OCI-LY7 (cell line): ENCODE results near the gene SRSF5. TPM values are rescaled to one million over a fixed set of nuclear protein-coding genes. Genes with fewer than 3 reads are reported as not detected.
"Not testable (repeated sequence)": the region's sequence is repeated elsewhere in the genome, so short reads cannot be mapped to it uniquely, and the experiment has no call there.

Source experiments
- BruUV-seq: library from RNA; stranded (reverse); fragments of 400-500 nt; replicated peaks from 2 replicates; lab custom pipeline; 2021; lab: Mats Ljungman, UMichigan
- CTCF ChIA-PET: fragments of 300-600 bp; sonication (Branson Sonifier 250); formaldehyde crosslinking; loops from one replicate; lab custom pipeline; 2022; ENCODE audit warnings: antibody characterized with exemption; ENCODE audit not compliant: unreplicated experiment; lab: Charles Lee
- POLR2A ChIA-PET: fragments of 300-600 bp; sonication (Branson Sonifier 250); formaldehyde crosslinking; loops from one replicate; lab custom pipeline; 2022; ENCODE audit warnings: antibody characterized with exemption; lab: Charles Lee
- DNase-seq: peaks from one replicate; pipeline ENCODE4 v3.0.0-alpha.2; 2015; ENCODE audit warnings: low spot score
- H2AFZ ChIP-seq: fragments of 200-600 bp; sonication (generic), shearing (Covaris generic); 2 replicates; pipeline ENCODE4 v1.6.1; 2014; ENCODE audit warnings: mild to moderate bottlenecking, antibody characterized with exemption, low read length, moderate library complexity
- H3K27ac ChIP-seq: fragments of 200-600 bp; sonication (generic); 2 replicates; pipeline ENCODE4 v1.5.1; 2014; ENCODE audit warnings: mixed run types, low read depth, mild to moderate bottlenecking, moderate library complexity, low read length, inconsistent platforms; ENCODE audit not compliant: poor library complexity, severe bottlenecking
- H3K36me3 ChIP-seq: fragments of 200-600 bp; sonication (generic); 2 replicates; pipeline ENCODE4 v1.6.1; 2014; ENCODE audit warnings: mild to moderate bottlenecking, antibody characterized with exemption, low read length, moderate library complexity, mixed read lengths; ENCODE audit not compliant: insufficient read depth
- H3K4me1 ChIP-seq: fragments of 200-600 bp; sonication (generic); 2 replicates; pipeline ENCODE4 v1.5.1; 2014; ENCODE audit warnings: mild to moderate bottlenecking, low read length; ENCODE audit not compliant: insufficient read depth, poor library complexity, severe bottlenecking
- H3K4me2 ChIP-seq: fragments of 200-600 bp; sonication (generic); 2 replicates; pipeline ENCODE4 v1.6.1; 2014; ENCODE audit warnings: mild to moderate bottlenecking, low read length
- H3K4me3 ChIP-seq: fragments of 200-600 bp; sonication (generic); 2 replicates; pipeline ENCODE4 v1.5.1; 2014; ENCODE audit warnings: mild to moderate bottlenecking, low read depth, low read length; ENCODE audit not compliant: poor library complexity, severe bottlenecking
- H3K79me2 ChIP-seq: fragments of 200-600 bp; sonication (generic); 2 replicates; pipeline ENCODE4 v1.6.1; 2016; ENCODE audit warnings: low read depth, mild to moderate bottlenecking, low read length, moderate library complexity, mixed read lengths; ENCODE audit not compliant: insufficient read depth
- H3K9me2 ChIP-seq: fragments of 200-600 bp; sonication (generic); 2 replicates; pipeline ENCODE4 v1.6.1; 2016; ENCODE audit warnings: mild to moderate bottlenecking, low read length, mixed read lengths; ENCODE audit not compliant: insufficient read depth
- H3K9me3 ChIP-seq: fragments of 200-600 bp; sonication (generic); 2 replicates; pipeline ENCODE4 v1.6.1; 2014; ENCODE audit warnings: mild to moderate bottlenecking, mixed run types, low read length, mixed read lengths
- H4K20me1 ChIP-seq: fragments of 200-600 bp; sonication (generic); 2 replicates; pipeline ENCODE4 v1.6.1; 2014; ENCODE audit warnings: mild to moderate bottlenecking, antibody characterized with exemption, low read length, moderate library complexity, mixed read lengths; ENCODE audit not compliant: insufficient read depth
- EZH2phosphoT487 ChIP-seq: fragments of 200-600 bp; sonication (generic); IDR thresholded peaks from 2 replicates; pipeline ENCODE4 v1.6.1; 2018; ENCODE audit warnings: low read depth, borderline replicate concordance, mild to moderate bottlenecking, mixed run types, antibody characterized with exemption, low read length, moderate library complexity, mixed read lengths
- intact Hi-C: fragments of 100-400 bp; cut with micrococcal nuclease; formaldehyde crosslinking; loops from one replicate; pipeline ENCODE4 v1.10.0; 2022; ENCODE audit not compliant: unreplicated experiment
- total RNA-seq, 2 experiments: library from RNA; depleted of rRNA in 1 of 2; stranded (reverse); fragments of >200 nt in 1 of 2; shearing (Covaris generic) in 1 of 2; gene quantifications; 2 replicates each; pipeline ENCODE4 v1.2.3, GENCODE V29; 2014 to 2022
- TF ChIP-seq, protein P1 (sequence below): fragments of 200-600 bp; sonication (generic); conservative IDR thresholded peaks from 2 replicates; pipeline ENCODE4 v1.5.1; 2014; ENCODE audit warnings: mild to moderate bottlenecking, antibody characterized with exemption, low read length, moderate library complexity, mixed read lengths

Gene SRSF5
- total RNA-seq, 2 experiments from 2014 or later: 341 to 474 TPM

- Histone ChIP-seq H3K4me3 (no peak overlapping the region), H3K4me2 (no peak overlapping the region), H2AFZ (no peak overlapping the region), H3K36me3 (no peaks in the 10 kb centered on the region), H3K9me3 (no peaks in the 10 kb centered on the region), H3K79me2 (no peaks in the 10 kb centered on the region), H3K9me2 (no peaks in the 10 kb centered on the region), H4K20me1 (no peaks in the 10 kb centered on the region), H3K4me1 (no peaks in the 10 kb centered on the region), H3K27ac (no peak overlapping the region)
- no peak for DNase-seq
- ChIA-PET CTCF (interaction anchor here (1.0 kb wide), 1 partner anchor 330 kb away, joined by 3 read pairs; no protein-coding TSS in a partner anchor), POLR2A (no interaction called here)
- intact Hi-C loops: loop anchor here (10.0 kb wide), 1 partner anchor 227 kb away; no protein-coding TSS in a partner anchor
- TF ChIP-seq, protein P1, sequence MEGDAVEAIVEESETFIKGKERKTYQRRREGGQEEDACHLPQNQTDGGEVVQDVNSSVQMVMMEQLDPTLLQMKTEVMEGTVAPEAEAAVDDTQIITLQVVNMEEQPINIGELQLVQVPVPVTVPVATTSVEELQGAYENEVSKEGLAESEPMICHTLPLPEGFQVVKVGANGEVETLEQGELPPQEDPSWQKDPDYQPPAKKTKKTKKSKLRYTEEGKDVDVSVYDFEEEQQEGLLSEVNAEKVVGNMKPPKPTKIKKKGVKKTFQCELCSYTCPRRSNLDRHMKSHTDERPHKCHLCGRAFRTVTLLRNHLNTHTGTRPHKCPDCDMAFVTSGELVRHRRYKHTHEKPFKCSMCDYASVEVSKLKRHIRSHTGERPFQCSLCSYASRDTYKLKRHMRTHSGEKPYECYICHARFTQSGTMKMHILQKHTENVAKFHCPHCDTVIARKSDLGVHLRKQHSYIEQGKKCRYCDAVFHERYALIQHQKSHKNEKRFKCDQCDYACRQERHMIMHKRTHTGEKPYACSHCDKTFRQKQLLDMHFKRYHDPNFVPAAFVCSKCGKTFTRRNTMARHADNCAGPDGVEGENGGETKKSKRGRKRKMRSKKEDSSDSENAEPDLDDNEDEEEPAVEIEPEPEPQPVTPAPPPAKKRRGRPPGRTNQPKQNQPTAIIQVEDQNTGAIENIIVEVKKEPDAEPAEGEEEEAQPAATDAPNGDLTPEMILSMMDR: no peak
- no peak for TF ChIP-seq EZH2phosphoT487
- no TSS peak for BruUV-seq
Observed at GRCh38 chr14:69811227-69811867, 44.4 kb downstream of the SRSF5 start.

DNA sequence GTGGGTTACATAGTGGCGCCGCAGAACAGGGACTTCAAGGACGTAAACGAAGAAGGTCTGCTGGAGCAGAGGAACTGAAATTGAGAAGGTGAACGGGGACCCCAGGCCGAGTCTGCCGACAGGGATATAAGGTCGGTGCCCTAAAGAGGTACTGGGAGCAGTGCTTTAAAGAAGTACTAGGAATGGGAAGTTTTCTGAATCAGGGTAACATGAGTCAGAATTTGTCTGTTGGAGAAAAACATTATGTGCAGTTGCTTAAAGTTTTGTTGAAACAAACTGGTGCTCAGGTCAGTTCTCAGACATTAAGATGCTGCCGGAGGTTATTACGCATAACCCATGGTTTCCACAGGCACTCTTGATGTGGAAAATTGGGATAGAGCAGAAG, 44.9 kb downstream of the SRSF5 start:
- H3K36me3 ChIP-seq: no peaks in the 10 kb centered on the region
- BruUV-seq: no TSS peak
- intact Hi-C loops: loop anchor here (10.0 kb wide), 1 partner anchor 227 kb away; no protein-coding TSS in a partner anchor
- H3K9me2 ChIP-seq: no peaks in the 10 kb centered on the region
- H3K79me2 ChIP-seq: no peaks in the 10 kb centered on the region
- no peak overlapping the region for H2AFZ ChIP-seq
- no peaks in the 10 kb centered on the region for H3K4me1 ChIP-seq
- H3K27ac ChIP-seq: no peak overlapping the region
- H3K9me3 ChIP-seq: no peaks in the 10 kb centered on the region
- no peak for DNase-seq
- ChIA-PET POLR2A (no interaction called here), CTCF (no interaction called here)
- H4K20me1 ChIP-seq: no peaks in the 10 kb centered on the region
- no peak overlapping the region for H3K4me2 ChIP-seq
- TF ChIP-seq, protein P1: no peak
- no peak for TF ChIP-seq EZH2phosphoT487
- no peak overlapping the region for H3K4me3 ChIP-seq

DNA sequence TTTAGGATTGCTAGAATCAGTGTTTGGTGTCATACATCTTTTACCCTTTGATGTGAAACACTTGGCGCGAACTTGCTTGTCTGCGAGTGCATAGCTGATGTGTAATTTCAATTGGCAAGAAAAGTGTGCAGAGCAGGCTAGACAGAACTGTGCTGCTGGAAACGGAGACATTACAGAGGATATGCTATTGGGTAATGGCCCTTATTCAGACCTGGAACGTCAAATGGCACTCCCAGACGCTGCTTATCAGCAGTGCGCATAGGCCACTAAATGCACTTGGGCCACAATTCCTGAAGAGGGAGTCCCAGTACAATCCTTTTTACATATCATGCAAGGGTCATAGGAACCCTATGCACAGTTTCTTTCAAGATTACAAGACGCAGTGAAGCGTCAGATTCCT, 45.8 kb downstream of the SRSF5 start:
- POLR2A ChIA-PET: no interaction called here
- no peaks in the 10 kb centered on the region for H3K36me3 ChIP-seq
- H3K27ac ChIP-seq: no peak overlapping the region
- no peaks in the 10 kb centered on the region for H3K4me1 ChIP-seq
- DNase-seq: no peak
- intact Hi-C loops: loop anchor here (10.0 kb wide), 1 partner anchor 228 kb away; no protein-coding TSS in a partner anchor
- no peak for TF ChIP-seq EZH2phosphoT487
- TF ChIP-seq, protein P1: 0 out of 2 replicates have a peak, but pooled peaks have one; percentile 23
- no peaks in the 10 kb centered on the region for H3K9me3 ChIP-seq
- H2AFZ ChIP-seq: no peak overlapping the region
- CTCF ChIA-PET: no interaction called here
- H3K4me2 ChIP-seq: no peak overlapping the region
- BruUV-seq: no TSS peak
- no peak overlapping the region for H3K4me3 ChIP-seq
- no peaks in the 10 kb centered on the region for H3K79me2 ChIP-seq
- no peaks in the 10 kb centered on the region for H4K20me1 ChIP-seq
- no peaks in the 10 kb centered on the region for H3K9me2 ChIP-seq

GRCh38 chr14:69813346-69813745, 46.4 kb downstream of the SRSF5 start:
- H3K4me3 ChIP-seq, H3K27ac ChIP-seq, CTCF ChIA-PET, H4K20me1 ChIP-seq, H3K4me2 ChIP-seq, DNase-seq, H3K36me3 ChIP-seq, H3K9me2 ChIP-seq, BruUV-seq, H3K79me2 ChIP-seq, H2AFZ ChIP-seq, H3K4me1 ChIP-seq, H3K9me3 ChIP-seq: not testable (repeated sequence)
- POLR2A ChIA-PET: interaction anchor here (0.6 kb wide), 1 partner anchor 61 kb away, joined by 3 read pairs; no protein-coding TSS in a partner anchor
- intact Hi-C loops: loop anchor here (10.0 kb wide), 1 partner anchor 229 kb away; no protein-coding TSS in a partner anchor
